ENCODE data around the gene TESK2.

The TESK2 gene

DNA sequence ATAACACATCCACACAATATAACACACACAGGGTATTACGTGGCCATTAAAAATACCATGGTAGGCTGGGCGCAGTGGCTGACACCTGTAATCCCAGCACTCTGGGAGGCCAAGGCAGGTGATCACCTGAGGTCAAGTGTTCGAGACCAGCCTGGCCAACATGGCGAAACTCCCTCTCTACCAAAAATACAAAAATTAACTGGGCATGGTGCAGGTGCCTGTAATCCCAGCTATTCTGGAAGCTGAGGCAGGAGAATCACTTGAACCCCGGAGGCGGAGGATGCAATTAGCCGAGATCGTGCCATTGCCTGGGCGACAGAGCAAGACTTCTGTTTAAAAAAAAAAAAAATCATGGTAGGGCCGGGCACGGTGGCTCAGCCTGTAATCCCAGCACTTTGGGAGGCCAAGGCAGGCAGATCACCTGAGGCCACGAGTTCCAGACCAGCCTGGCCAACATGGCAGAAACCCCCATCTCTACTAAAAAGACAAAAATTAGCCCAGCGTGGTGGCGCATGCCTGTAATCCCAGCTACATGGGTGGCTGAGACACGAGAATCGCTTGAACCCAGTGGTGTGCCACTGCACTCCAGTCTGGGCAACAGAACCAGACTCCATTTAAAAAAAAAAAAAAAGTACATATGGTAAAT lies 188.3 kb downstream of the TESK2 start:
- no peak for DNase-seq

DNA sequence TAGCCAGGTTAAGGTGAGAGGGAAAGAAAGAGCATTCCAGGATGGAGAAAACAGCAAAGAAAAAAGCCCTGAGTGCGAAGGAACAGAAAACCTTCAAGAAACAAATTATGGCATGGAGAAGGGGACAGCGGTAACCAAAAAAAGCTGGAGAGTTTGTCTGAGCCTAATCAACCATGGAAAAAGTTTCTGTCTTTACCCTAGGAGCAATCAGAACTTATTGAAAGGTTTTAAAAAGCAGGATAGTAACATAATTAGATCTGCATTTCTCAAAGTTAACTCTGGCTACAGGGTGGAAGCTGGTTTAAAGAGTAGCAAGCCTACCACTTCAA lies 190.3 kb downstream of the TESK2 start:
- DNase-seq = no peak

DNA sequence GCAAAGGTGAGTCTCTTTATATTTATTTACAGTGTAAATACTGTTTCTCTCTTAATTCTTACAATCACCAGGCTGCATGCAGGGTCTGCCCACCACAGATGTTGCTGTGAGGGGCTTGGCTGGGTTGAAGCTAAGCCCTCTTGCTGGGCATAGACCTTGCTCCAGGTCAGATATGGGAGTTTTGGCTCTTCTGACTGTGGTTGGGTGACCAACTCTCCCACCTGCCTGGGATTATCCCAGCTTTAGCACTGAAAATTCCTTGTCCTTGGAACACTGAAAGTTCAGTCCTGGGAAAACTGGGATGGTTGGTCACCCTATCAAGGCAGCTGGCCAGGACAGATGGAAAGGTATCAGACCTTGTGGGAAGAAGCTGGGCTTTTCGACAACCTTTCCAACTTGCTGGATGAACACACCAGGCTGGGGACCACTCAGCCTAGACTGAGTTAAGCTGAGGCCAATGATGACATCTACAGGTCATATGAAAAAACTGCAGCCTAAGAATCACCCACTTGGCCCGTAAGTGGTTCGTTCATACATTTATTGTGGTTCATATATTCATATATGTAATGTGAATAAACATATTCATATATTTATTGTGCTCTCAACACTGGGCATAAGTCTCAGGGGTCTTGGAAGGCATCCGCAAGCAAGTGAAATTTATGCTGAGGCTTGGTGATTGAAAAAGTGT lies 190.8 kb downstream of the TESK2 start:
- peak; percentile 73 for DNase-seq

DNA sequence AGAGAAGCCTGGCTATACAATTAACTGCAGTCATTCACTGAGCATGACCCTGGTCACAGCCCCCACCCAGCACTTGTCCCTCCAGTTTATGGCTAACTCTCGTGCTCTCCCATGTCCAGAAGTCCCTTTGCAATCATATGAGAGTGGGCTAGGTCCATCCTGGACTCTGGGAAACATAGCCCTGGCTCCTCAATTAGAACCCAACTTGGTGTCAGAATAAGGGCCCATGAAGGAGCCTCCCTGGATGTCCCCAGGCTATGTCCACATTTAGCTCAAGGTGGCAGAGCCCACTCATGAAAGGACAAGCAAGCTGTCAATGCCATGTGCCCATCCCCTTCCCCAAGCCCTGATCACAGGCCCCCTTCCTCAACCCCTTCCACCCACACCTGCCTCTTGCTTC lies 191.7 kb downstream of the TESK2 start:
- no peak for DNase-seq

DNA sequence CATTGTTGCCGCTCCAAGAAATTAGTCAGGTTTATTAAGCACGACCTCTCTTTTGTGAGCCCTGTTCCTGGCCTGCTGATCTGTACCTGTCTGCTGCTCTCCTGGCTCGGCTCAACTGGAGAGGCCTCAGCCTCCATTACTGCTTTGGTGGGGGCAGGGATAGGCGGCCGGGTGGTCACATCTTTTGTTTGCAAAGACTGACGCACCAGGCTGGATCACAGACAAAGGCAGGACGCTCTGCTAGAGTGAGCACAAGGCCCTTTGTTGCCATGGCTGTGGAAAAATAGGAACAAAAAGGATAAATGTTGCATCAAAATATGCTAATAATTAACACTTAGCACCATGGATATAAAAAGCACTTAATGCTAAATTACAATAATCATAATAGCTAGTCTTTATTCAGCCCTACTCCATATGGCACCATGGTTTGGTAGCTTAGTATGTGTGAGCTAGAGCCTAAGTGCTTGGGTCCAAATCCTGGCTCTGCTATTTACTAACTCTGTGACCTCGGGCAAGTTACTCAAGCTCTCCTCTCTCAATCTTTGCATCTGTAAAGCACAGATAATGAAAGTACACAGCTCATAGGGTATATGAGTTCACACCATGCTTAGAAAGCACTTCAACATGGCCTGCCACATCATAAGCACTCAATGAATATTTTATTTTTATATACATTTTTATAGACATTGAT lies 193.2 kb downstream of the TESK2 start:
- DNase-seq = no peak

Data from CD4-positive, alpha-beta T cell treated with Interleukin-10 for 1 hour (primary cell).